SU-DHL-6 (cell line): Measurements from ENCODE around the gene PLA2G4E.

Experiments
- H2AFZ ChIP-seq: fragments of 200-600 bp; sonication (generic); 2 replicates; pipeline ENCODE4 v1.6.1; 2014; ENCODE audit warnings: low read depth, mild to moderate bottlenecking, moderate library complexity, mixed read lengths, antibody characterized with exemption, low read length; ENCODE audit not compliant: severe bottlenecking
- H3F3A ChIP-seq: fragments of 200-600 bp; shearing (Covaris generic); 2 replicates; pipeline ENCODE4 v1.6.0; 2016; ENCODE audit warnings: antibody characterized with exemption, mild to moderate bottlenecking; ENCODE audit not compliant: insufficient read depth
- H3K27ac ChIP-seq: fragments of 200-600 bp; sonication (generic); 2 replicates; pipeline ENCODE4 v1.5.1; 2016; ENCODE audit warnings: low read depth, mild to moderate bottlenecking, low read length, moderate library complexity, mixed read lengths
- H3K27me3 ChIP-seq: fragments of 200-600 bp; sonication (generic), shearing (Covaris generic); 2 replicates; pipeline ENCODE4 v1.6.0; 2014; ENCODE audit warnings: mild to moderate bottlenecking, low read length
- H3K36me3 ChIP-seq: fragments of 200-600 bp; sonication (generic); 2 replicates; pipeline ENCODE4 v1.6.1; 2014; ENCODE audit warnings: mild to moderate bottlenecking, low read length, mixed read lengths
- H3K4me2 ChIP-seq: fragments of 300-600, 200-600 bp; shearing (Covaris generic), sonication (generic); 2 replicates; pipeline ENCODE4 v1.6.0; 2014; ENCODE audit warnings: low read length, low read depth, mild to moderate bottlenecking; ENCODE audit not compliant: poor library complexity, severe bottlenecking
- H3K4me3 ChIP-seq: fragments of 200-600 bp; sonication (generic); 2 replicates; pipeline ENCODE4 v1.5.1; 2014; ENCODE audit warnings: antibody characterized with exemption, low read length, mild to moderate bottlenecking, mixed read lengths; ENCODE audit not compliant: insufficient read depth, poor library complexity, severe bottlenecking
- H3K79me2 ChIP-seq: fragments of 200-600 bp; sonication (generic); 2 replicates; pipeline ENCODE4 v1.6.1; 2014; ENCODE audit warnings: mild to moderate bottlenecking, low read length, moderate library complexity; ENCODE audit not compliant: insufficient read depth
- H3K9ac ChIP-seq: fragments of 200-600 bp; sonication (generic); 2 replicates; pipeline ENCODE4 v1.7.0; 2014; ENCODE audit warnings: mild to moderate bottlenecking, low read length
- H3K9me2 ChIP-seq: fragments of 200-600 bp; sonication (generic); replicated peaks from 2 replicates; pipeline ENCODE4 v1.6.1; 2014; ENCODE audit warnings: low read length; ENCODE audit not compliant: insufficient read depth
- H3K9me3 ChIP-seq: fragments of 200-600 bp; sonication (generic); 2 replicates; pipeline ENCODE4 v1.6.1; 2014; ENCODE audit warnings: low read length, mixed read lengths; ENCODE audit not compliant: insufficient read depth
- H4K20me1 ChIP-seq: fragments of 200-600 bp; sonication (generic); 2 replicates; pipeline ENCODE4 v1.6.1; 2014; ENCODE audit warnings: low read depth, mild to moderate bottlenecking, antibody characterized with exemption, low read length, moderate library complexity, mixed read lengths
- CTCF ChIP-seq: fragments of 200-600 bp; sonication (generic); IDR thresholded peaks from one replicate; pipeline ENCODE4 v1.5.1; 2017; ENCODE audit warnings: antibody characterized with exemption, mild to moderate bottlenecking, low read length, moderate library complexity; ENCODE audit not compliant: insufficient read depth, poor library complexity, severe bottlenecking
- EZH2phosphoT487 ChIP-seq: fragments of 200-600 bp; sonication (generic), shearing (Covaris generic); conservative IDR thresholded peaks from 2 replicates; pipeline ENCODE4 v1.6.1; 2018; ENCODE audit warnings: mild to moderate bottlenecking, antibody characterized with exemption, low read length, moderate library complexity, mixed read lengths

PLA2G4E gene

GRCh38 chr15:41974041-41974440, 46.8 kb downstream of the PLA2G4E start:
- no peak overlapping the region for H3K4me3 ChIP-seq
- no peak overlapping the region for H3K27ac ChIP-seq
- H2AFZ ChIP-seq: no peak overlapping the region
- no peak for TF ChIP-seq EZH2phosphoT487
- TF ChIP-seq CTCF: no peak
- no peaks in the 10 kb centered on the region for H3K9me3 ChIP-seq
- peaks cover 14% of the 10 kb centered on the region for H3F3A ChIP-seq
- no peak overlapping the region for H3K4me2 ChIP-seq
- no peaks in the 10 kb centered on the region for H4K20me1 ChIP-seq
- H3K9me2 ChIP-seq: no peaks in the 10 kb centered on the region
- no peaks in the 10 kb centered on the region for H3K27me3 ChIP-seq
- no peaks in the 10 kb centered on the region for H3K36me3 ChIP-seq
- H3K9ac ChIP-seq: no peak overlapping the region
- no peaks in the 10 kb centered on the region for H3K79me2 ChIP-seq

- Histone ChIP-seq H3F3A (peaks cover 21% of the 10 kb centered on the region), H2AFZ (peak within 1 kb of the TSS; percentile 93), H3K27me3 (no peaks in the 10 kb centered on the region), H3K9ac (peak within 1 kb of the TSS; percentile 70), H3K36me3 (no peaks in the 10 kb centered on the region), H3K27ac (peak within 1 kb of the TSS; percentile 50), H3K9me3 (no peaks in the 10 kb centered on the region), H3K9me2 (no peaks in the 10 kb centered on the region), H4K20me1 (no peaks in the 10 kb centered on the region), H3K4me3 (peak within 1 kb of the TSS; percentile 69), H3K4me2 (peak within 1 kb of the TSS; percentile 72), H3K79me2 (peaks cover 4% of the 10 kb centered on the region; the same call in 1 of the 2 replicates)
- no peak for TF ChIP-seq EZH2phosphoT487
These were observed 48.3 kb downstream of the PLA2G4E start, which contains the start of gene EHD4 for GRCh38 chr15:41972253-41973242. Gene EHD4 (minus strand): TSS chr15:41972557. CDS start chr15:41972494, 63 bp downstream.

GRCh38 chr15:41971895-41972252, 49.0 kb downstream of the PLA2G4E start:
- peak overlapping the region; percentile 50 for H3K27ac ChIP-seq
- TF ChIP-seq EZH2phosphoT487 (no peak), CTCF (no peak)
- H3K36me3 ChIP-seq: no peaks in the 10 kb centered on the region
- H3K9me3 ChIP-seq: no peaks in the 10 kb centered on the region
- peak overlapping the region; percentile 69 for H3K4me3 ChIP-seq
- H3K9ac ChIP-seq: peak overlapping the region; percentile 70
- no peaks in the 10 kb centered on the region for H3K27me3 ChIP-seq
- peaks cover 6% of the 10 kb centered on the region; the same call in 1 of the 2 replicates for H3K79me2 ChIP-seq
- peak overlapping the region; percentile 93 for H2AFZ ChIP-seq
- H3K9me2 ChIP-seq: no peaks in the 10 kb centered on the region
- H3F3A ChIP-seq: peaks cover 21% of the 10 kb centered on the region
- H4K20me1 ChIP-seq: no peaks in the 10 kb centered on the region
- H3K4me2 ChIP-seq: peak overlapping the region; percentile 55
